ENCODE data around the gene PODN. TPM values are rescaled to one million over a fixed set of nuclear protein-coding genes. Genes with fewer than 3 reads are reported as not detected.

Gene PODN, protein sequence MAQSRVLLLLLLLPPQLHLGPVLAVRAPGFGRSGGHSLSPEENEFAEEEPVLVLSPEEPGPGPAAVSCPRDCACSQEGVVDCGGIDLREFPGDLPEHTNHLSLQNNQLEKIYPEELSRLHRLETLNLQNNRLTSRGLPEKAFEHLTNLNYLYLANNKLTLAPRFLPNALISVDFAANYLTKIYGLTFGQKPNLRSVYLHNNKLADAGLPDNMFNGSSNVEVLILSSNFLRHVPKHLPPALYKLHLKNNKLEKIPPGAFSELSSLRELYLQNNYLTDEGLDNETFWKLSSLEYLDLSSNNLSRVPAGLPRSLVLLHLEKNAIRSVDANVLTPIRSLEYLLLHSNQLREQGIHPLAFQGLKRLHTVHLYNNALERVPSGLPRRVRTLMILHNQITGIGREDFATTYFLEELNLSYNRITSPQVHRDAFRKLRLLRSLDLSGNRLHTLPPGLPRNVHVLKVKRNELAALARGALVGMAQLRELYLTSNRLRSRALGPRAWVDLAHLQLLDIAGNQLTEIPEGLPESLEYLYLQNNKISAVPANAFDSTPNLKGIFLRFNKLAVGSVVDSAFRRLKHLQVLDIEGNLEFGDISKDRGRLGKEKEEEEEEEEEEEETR
- total RNA-seq, result not detected in 2 replicates

DNA sequence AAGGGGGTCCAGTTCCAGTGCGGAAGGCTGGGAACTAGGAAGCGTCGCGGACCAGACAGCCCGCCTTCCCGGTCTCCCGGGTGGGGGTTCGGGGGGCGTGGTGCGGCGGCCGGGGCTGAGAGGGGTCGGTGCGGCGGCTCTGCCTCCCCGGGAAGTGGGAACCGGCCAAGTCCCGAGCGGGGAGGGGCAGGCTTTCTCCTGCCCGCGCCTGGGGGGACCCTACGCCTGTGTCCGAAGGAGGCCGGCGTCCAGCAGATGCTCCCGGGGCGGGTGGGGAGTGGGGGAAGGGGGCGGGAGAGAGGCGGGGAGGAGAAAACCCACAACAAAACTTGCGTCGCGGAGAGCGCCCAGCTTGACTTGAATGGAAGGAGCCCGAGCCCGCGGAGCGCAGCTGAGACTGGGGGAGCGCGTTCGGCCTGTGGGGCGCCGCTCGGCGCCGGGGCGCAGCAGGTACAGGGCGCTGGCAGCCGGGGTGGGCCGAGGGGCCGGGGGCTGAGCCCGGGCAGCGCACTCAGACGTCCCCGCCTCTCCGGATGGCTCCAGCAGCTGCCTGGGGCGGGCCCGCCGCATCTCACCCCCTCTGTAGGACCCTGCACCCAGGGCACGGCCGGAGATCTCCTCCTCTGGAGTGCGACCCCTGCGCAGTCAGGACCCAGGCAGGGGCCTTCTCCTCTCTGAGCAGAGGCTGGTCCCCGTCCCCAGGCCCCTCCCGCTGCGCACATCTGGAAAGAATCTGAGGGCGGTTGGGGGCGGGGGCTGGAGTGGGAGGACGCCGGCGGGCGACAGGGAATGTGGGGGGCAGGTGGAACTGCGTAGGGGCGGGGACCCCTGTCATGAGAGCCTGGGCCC, at the start of gene PODN:
TSS of gene PODN (plus strand) at position 355 of the 849 bp plus-strand sequence. CDS start 7,643 bp downstream, outside the sequence.

Other genes with a start within 250 kb of the PODN start
- under 0.01 and 0.33 TPM in 2 replicates for gene ZYG11A, start 219.5 kb upstream of the PODN start, total RNA-seq
- 3.0 and 4.6 TPM in 2 replicates for gene ECHDC2, start 140.5 kb upstream of the PODN start, total RNA-seq
- 134 and 159 TPM in 2 replicates for gene SCP2, start 134.9 kb upstream of the PODN start, total RNA-seq
- gene SLC1A7, start 80.4 kb downstream of the PODN start, total RNA-seq, result not detected in 2 replicates
- gene CPT2, start 134.6 kb downstream of the PODN start, total RNA-seq, result 9.2 and 10.7 TPM in 2 replicates
- 41.8 and 50.8 TPM in 2 replicates for gene CZIB, start 158.4 kb downstream of the PODN start, total RNA-seq
- 44.9 and 48.6 TPM in 2 replicates for gene MAGOH, start 176.3 kb downstream of the PODN start, total RNA-seq

Measured in dermis lymphatic vessel endothelial cell (primary cell).